Heart left ventricle (tissue), 13 donors: Measurements from ENCODE around the gene CNPY3.

ENCODE experiments used
- POLR2A ChIP-seq, 2 donors: fragments of 450-650 bp; IDR thresholded peaks; one replicate each; pipeline ENCODE4 v1.6.1; 2017; ENCODE audit warnings: antibody characterized with exemption in 2 of 2, mild to moderate bottlenecking in 2 of 2, moderate library complexity in 2 of 2
- TF ChIP-seq, protein P1 (sequence below), 12 donors: fragments of 200-600 bp; sonication (generic) in 4 of 12; IDR thresholded peaks; one replicate each; pipeline versions ENCODE4 v1.5.0 to v1.8.0; 2018 to 2022; ENCODE audit warnings: antibody characterized with exemption in 12 of 12, mild to moderate bottlenecking in 5 of 12
- donor health status: ischemic (EF 13 %, LVEDD 7.1; RV severe dilation, severe dysfunction).
- donor health status: DM: no; HTN: yes; CAD: no.
- donor health status: DM: no; HTN: no; CAD: no.
- donor health status: ischemic (EF 25% LVEDD 6.9; RV normal size, moderate dysfunction).
- donor health status: ischemic (EF 25% LVEDD 5.7; RV mildly dilated, moderate dysfunction).
- donor health status: ischemic (EF 35%, LVEDD 5.7; RV mildly dilated, moderate dysfunction).
- donor health status: nonischemic (EF 11% LVEDD 7.7; RV severe dilation, severe dysfunction).
- donor health status: DM: yes; HTN: yes; CAD: no.
- donor health status: PGD.
- donor health status: ischemic (EF 29% LVEDD 5.4; RV normal size, mild dysfunction).
- donor health status: nonischemic (EF 23%, LVEDD 6.1; RV moderate dilation, normal function).

GRCh38 chr6:42947950-42948349, 18.7 kb downstream of the CNPY3 start:
- TF ChIP-seq, protein P1, sequence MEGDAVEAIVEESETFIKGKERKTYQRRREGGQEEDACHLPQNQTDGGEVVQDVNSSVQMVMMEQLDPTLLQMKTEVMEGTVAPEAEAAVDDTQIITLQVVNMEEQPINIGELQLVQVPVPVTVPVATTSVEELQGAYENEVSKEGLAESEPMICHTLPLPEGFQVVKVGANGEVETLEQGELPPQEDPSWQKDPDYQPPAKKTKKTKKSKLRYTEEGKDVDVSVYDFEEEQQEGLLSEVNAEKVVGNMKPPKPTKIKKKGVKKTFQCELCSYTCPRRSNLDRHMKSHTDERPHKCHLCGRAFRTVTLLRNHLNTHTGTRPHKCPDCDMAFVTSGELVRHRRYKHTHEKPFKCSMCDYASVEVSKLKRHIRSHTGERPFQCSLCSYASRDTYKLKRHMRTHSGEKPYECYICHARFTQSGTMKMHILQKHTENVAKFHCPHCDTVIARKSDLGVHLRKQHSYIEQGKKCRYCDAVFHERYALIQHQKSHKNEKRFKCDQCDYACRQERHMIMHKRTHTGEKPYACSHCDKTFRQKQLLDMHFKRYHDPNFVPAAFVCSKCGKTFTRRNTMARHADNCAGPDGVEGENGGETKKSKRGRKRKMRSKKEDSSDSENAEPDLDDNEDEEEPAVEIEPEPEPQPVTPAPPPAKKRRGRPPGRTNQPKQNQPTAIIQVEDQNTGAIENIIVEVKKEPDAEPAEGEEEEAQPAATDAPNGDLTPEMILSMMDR (IDR thresholded peaks at IDR 0.05), result no peak
- TF ChIP-seq POLR2A (IDR thresholded peaks at IDR 0.05), result no peak
